HuH-7.5 (cell line): ENCODE measurements around the gene NXN.
"Not testable (repeated sequence)": the region's sequence is repeated elsewhere in the genome, so short reads cannot be mapped to it uniquely, and the experiment has no call there.

ENCODE experiments used
- DNase-seq: peaks from one replicate; pipeline ENCODE4 v3.0.0; 2011; ENCODE audit warnings: low spot score

The NXN gene

GRCh38 chr17:829614-830013 lies 150.0 kb downstream of the NXN start:
- DNase-seq, result not testable (repeated sequence)

GRCh38 chr17:828761-829160 lies 150.8 kb downstream of the NXN start:
- no peak for DNase-seq

DNA sequence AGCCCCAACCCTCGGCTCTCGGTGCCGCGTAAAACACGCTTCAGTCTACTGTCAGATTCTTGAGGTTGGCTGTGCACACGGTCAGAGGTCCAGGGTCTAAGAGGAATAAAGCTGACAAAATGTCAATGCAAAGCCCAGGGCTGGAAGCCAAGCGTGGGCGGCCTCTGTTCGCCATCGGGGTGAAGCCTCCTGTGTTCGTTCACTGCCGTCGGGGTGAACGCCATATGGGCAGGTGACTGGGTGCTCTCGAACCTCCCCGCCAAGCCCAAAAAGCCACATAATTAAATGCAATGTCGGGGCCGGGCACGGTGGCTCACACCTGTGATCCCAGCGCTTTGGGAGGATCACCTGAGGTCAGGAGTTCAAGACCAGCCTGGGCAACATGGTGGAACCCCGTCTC lies 152.8 kb downstream of the NXN start:
- DNase-seq, result no peak

DNA sequence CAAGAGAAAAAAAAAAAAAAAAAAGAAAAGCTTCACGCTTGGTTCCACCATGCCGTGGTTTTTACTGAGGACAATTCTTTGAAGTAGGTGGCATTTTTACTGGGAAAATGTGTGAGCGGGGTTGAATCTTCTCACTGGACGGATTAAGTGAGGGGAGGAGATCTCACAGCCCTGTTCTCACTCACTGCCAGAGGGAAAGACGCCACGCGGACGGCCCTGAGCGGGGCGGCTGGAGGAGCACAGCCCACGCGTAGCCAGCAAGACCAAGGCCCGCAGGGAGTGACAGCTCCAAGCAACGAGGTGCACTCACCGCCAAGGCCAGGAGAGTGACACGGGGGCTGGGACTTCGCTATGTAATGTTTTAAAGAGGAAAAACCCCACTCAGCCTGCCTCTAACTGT lies 154.4 kb downstream of the NXN start:
- no peak for DNase-seq

DNA sequence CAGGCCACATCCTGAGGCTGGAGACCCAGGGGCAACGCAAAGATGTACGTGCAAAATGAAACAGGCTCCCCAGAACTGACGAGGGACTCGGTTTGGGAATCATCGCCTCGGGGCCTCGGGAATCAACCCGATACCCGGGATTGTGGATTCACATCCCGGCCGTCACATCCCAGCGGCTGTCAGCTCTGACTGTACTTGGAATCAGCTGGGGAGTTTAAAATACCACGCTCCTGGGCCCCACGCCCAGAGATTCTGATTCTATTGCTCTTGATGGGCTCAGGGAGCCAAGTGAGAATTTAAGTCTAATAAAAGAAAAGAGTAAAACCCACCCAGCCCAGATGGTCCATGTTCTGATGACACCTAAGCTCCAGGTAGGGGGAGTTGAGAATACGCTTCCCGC lies 155.2 kb downstream of the NXN start:
- no peak for DNase-seq

DNA sequence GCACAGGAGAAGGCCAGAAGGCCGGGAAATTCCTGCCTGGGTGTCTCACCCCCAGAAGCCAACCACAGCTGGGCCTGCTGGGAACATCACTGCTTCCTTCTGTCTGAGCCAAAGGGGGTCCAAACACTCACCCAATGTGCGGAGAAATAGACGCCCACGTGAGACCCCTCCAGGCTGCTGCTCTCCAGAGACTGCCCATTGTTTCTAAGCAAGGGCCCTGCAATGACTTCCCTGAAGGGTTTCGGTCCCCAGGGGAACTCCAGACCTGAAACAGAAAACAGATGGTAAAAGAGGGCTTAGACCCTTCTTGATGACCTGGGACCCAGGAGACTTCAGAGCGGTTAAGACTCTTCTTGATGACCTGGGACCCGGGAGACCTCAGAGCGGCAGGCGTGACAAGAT lies 156.1 kb downstream of the NXN start:
- DNase-seq, result no peak

DNA sequence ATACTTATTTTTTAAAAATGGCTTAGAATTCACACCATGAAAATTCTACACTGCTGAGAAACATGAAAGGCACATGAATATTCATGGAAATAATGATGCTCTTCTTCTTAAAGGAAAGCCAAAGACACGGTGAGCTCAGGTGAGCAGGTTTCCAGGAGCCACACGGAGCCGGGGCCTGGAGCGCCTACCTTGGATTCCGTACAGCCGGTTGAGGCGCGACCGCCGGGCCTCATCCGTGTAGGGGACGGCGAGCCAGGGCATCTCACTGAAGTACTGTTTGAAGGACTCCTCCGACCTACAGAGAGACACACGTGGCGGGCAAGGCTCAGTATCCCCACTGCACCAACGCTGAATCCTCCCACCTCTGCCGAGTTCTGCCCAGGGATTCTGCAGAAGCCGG lies 160.3 kb downstream of the NXN start:
- no peak for DNase-seq

GRCh38 chr17:814371-814770 lies 165.2 kb downstream of the NXN start:
- DNase-seq, result no peak

DNA sequence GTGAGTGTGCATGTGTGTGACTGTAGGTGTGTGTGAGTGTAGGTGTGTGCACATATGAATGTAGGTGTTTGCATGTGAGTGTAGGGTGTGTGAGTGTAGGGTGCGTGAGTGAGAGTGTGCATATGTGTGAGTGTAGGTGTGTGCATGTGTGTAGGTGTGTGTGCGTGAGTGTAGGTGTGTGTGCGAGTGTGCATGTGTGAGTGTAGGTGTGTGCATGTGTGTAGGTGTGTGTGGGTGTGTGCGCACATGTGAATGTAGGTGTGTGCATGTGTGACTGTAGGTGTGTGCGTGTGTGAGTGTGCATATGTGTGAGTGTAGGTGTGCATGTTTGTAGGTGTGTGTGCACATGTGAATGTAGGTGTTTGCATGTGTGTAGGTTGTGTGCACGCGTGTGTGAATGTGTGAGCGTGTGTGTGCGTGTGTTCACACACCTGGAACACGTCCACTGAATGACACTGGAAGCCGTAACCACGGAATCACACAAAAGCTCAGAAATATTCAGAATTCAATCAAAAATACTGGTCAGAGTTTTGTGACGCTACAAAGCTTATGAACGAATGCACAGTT lies 166.9 kb downstream of the NXN start:
- DNase-seq, result no peak

GRCh38 chr17:811051-811784 lies 168.4 kb downstream of the NXN start:
- DNase-seq, result no peak

GRCh38 chr17:807523-808294 lies 171.9 kb downstream of the NXN start:
- DNase-seq, result no peak

GRCh38 chr17:806781-807522 lies 172.6 kb downstream of the NXN start:
- no peak for DNase-seq

GRCh38 chr17:806346-806745 lies 173.2 kb downstream of the NXN start:
- DNase-seq, result no peak

GRCh38 chr17:805886-806285 lies 173.7 kb downstream of the NXN start:
- DNase-seq, result not testable (repeated sequence)

DNA sequence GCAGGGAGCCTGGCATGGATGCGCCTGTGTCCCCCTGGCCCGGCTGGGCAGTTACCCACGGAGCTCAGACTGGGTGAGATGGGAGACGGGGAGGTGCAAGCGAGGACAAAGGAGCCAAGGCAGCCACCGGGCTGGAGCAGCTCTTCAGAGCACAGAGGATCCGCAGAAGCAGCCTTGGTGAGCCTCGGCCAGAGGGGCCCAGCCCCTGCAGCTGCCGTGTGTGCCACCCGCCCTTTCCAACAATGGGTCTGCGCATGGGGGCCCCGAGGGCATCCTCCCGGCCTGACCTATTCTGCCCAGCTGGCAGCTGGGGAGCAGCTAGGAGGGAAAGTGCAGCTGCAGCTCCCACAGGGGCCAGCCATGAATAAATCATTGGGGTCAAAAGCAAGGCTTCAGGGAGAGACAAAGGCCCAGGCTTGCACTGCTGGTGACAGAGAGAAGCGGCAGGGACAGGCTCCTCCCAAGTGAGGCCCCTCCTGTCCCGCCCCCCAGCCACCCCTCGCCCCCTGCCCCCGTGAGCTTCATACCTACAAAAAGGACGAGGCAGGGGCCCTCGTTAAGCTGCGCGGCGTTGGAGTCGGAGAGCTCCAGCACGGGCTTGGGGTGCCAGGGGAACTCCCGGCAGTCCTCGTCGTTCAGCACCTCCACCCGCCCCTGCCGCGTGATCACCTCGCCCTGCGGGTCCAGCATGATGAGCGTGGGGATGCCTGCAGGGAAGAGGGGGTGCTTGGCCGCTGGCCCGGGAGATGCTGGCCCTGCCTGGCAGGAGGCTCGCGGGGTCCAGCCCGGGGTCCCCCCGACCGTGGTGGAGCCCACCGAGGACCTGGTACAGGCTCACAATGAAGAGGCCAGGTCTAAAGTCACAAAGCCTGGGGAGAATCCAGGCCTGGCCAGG lies 174.8 kb downstream of the NXN start:
- DNase-seq, result no peak

- no peak for DNase-seq
These were observed 176.4 kb downstream of the NXN start for GRCh38 chr17:802901-803881.

DNA sequence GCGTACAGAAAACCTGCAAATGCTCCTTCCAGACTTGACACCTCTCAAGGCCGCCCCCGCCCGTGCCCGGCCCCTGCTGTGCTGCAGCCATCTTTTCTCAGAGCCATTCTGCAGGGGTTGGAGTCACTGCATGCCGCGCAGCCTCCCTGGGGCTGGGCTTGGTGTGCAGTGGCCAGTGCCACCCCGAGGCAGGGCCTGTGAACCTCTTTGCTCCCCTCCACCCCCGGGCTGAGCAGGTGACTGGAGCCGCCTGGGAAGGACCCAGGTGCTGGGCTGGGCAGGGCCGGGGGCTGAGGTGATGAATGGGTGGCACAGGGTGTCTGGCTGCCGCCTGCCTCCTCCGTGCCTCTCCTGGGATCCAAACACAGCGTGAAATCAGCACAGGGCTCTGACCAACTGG lies 177.1 kb downstream of the NXN start:
- no peak for DNase-seq

DNA sequence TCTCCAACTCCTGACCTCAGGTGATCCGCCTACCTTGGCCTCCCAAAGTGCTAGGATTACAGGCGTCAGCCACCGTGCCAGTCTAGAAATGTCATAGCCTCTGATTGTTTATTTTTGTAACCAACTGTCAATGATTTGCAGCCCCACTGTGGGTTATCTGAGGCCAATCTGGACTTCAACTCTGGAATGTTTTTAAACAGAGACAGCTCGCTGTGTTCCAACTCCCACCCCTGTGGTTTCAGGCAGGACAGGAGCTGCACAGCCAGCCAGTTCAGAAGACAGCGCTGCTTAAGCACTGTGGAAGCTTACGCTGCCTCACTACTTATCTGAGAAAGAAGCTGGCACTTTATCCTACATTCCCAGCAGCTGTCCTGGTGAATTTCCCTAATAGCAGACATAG lies 177.9 kb downstream of the NXN start:
- peak; percentile 35 for DNase-seq

DNA sequence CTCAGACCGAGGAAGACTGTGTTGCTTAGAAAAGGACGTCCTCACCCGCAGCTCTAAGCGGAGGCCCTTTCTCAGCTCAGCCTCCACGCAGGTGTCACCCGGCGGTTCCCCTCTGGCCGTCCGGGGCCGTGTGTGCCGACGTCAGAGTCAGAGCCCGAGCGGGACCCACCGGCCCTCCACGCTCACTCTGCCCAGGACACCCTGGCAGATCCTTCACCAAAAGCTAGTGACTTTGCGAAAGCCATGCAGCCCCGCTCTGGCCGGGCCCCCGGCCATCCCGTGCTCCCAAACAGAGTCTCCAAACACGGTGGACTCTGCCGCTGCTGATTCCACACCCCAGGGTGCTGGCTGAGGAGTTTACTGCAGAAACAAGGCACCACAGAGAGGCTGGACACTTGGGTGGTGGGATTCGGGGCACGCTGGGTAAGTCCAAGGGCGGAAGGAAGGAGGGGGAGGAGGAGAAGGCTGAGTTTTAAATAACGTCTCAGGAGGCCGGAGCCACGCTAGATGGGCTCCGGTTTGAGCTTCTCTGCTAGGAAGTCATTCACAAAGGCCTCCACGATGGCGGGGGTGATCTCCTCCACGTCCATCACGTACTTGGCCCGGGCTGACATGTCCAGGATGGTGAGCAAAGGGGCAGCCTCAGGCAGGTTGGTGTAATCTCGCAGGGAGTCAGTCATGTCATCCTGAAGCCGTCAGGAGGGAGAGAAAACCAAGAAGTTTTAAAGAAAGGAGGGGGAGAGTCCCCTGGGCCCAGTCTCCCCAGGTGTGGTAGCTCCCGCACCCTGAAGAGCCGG lies 178.9 kb downstream of the NXN start:
- no peak for DNase-seq

GRCh38 chr17:799261-799660 lies 180.3 kb downstream of the NXN start:
- no peak for DNase-seq
